Transverse colon (tissue), 4 donors: ENCODE measurements around the gene GRIP1. TPM values are rescaled to one million over a fixed set of nuclear protein-coding genes. Genes with fewer than 3 reads are reported as not detected.

ENCODE experiments used
- DNase-seq: peaks from one replicate; pipeline ENCODE4 v3.0.0-alpha.2; 2019
- H3K27ac ChIP-seq, 4 donors: fragments of 200-600 bp; sonication (generic); 2 replicates each; pipeline ENCODE4 v1.5.1; 2016 to 2018; ENCODE audit warnings: inconsistent platforms in 4 of 4
- H3K27me3 ChIP-seq: fragments of 200-600 bp; sonication (generic); 2 replicates; pipeline ENCODE4 v1.5.1; 2017; ENCODE audit warnings: inconsistent platforms
- H3K36me3 ChIP-seq, 4 donors: fragments of 200-600 bp; sonication (generic); 2 replicates each; pipeline ENCODE4 v1.5.1; 2017 to 2019; ENCODE audit warnings: inconsistent platforms in 4 of 4
- H3K4me1 ChIP-seq, 4 donors: fragments of 200-600 bp; sonication (generic); 2 replicates each; pipeline ENCODE4 v1.5.1; 2017 to 2020; ENCODE audit warnings: inconsistent platforms in 4 of 4
- H3K4me3 ChIP-seq, 4 donors: fragments of 200-600 bp; sonication (generic); 1 replicate in 1 of 4; 2 replicates in 3 of 4; pipeline versions ENCODE4 v1.5.1 to v1.6.1; 2017 to 2019; ENCODE audit warnings: inconsistent platforms in 4 of 4
- H3K9me3 ChIP-seq, 2 donors: fragments of 200-600 bp; sonication (generic); 2 replicates each; pipeline ENCODE4 v1.5.1; 2017 to 2019; ENCODE audit warnings: inconsistent platforms in 2 of 2
- EP300 ChIP-seq: sonication (generic); formaldehyde crosslinking; IDR thresholded peaks from one replicate; pipeline ENCODE4 v1.6.1; 2017; ENCODE audit warnings: antibody characterized with exemption, low read depth
- POLR2A ChIP-seq: fragments of 450-650 bp; IDR thresholded peaks from one replicate; pipeline ENCODE4 v1.6.1; 2016; ENCODE audit warnings: antibody characterized with exemption, mild to moderate bottlenecking, moderate library complexity
- POLR2AphosphoS5 ChIP-seq, 3 donors: sonication (generic); formaldehyde crosslinking; IDR thresholded peaks; one replicate each; pipeline ENCODE4 v1.6.1; 2016; ENCODE audit warnings: antibody characterized with exemption in 3 of 3
- WGBS, 2 donors: methylation state at CpG; one replicate each; pipeline ENCODE4 v1.1.5; 2018; ENCODE audit warnings: low coverage in 1 of 2; 5-methylcytosine and 5-hydroxymethylcytosine counted together
- in situ Hi-C, 4 donors: fragments of 200-750 bp; cut with MboI; loops; one replicate each; pipeline versions ENCODE4 v1.15.0 to v1.15.1; 2017; ENCODE audit warnings: low sequenced_read_pairs in 3 of 4, low pct_ligation_motif_present in 1 of 4, low pct_unique_long_range_greater_than_20kb in 1 of 4
- intact Hi-C: fragments of 100-400 bp; cut with DNase I; formaldehyde crosslinking; loops from one replicate; pipeline ENCODE4 v1.15.1; 2023; ENCODE audit warnings: low total_unique reads
- total RNA-seq, 4 donors: library from RNA; depleted of rRNA; stranded (reverse); fragments of >200 nt; gene quantifications; one replicate each; pipeline ENCODE4 v1.1.0, GENCODE V29; 2016
- TF ChIP-seq, protein P1 (sequence below), 5 experiments: fragments of 200-600 bp in 3 of 5; fragments of 450-650 bp in 2 of 5; sonication (generic) in 3 of 5; IDR thresholded peaks; 1 replicate in 2 of 5; 2 replicates in 3 of 5; pipeline ENCODE4 v1.5.1; 2016 to 2017; ENCODE audit warnings: antibody characterized with exemption in 5 of 5, inconsistent platforms in 3 of 5, mild to moderate bottlenecking in 2 of 5, moderate library complexity in 1 of 5

Gene GRIP1
- total RNA-seq, 4 donors from 2014 or later = 4.4 to 9.0 (median 8.2) TPM

DNA sequence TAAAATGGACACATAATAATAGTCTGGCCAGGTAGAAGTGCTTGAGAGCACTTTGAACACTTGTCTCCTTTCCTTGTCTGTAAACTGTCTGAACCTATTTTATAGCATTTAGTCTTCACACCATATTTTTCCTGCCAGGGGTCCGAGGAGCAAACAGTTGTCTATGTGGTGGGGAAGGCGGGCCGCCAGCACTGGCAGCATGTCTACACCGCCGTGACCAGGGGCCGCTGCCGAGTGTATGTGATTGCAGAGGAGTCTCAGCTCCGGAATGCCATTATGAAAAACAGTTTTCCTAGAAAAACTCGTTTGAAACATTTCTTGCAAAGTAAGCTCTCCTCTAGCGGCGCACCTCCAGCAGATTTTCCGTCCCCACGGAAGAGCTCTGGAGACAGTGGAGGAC is 347.9 kb downstream of the GRIP1 start:
- no peak overlapping the region for H3K27ac ChIP-seq
- no peaks in the 10 kb centered on the region for H3K9me3 ChIP-seq
- no peak for DNase-seq
- H3K4me3 ChIP-seq = no peak overlapping the region
- in situ Hi-C loops = no loop called here
- TF ChIP-seq POLR2AphosphoS5 (IDR thresholded peaks at IDR 0.05) (no peak), EP300 (no peak)
- TF ChIP-seq, protein P1, sequence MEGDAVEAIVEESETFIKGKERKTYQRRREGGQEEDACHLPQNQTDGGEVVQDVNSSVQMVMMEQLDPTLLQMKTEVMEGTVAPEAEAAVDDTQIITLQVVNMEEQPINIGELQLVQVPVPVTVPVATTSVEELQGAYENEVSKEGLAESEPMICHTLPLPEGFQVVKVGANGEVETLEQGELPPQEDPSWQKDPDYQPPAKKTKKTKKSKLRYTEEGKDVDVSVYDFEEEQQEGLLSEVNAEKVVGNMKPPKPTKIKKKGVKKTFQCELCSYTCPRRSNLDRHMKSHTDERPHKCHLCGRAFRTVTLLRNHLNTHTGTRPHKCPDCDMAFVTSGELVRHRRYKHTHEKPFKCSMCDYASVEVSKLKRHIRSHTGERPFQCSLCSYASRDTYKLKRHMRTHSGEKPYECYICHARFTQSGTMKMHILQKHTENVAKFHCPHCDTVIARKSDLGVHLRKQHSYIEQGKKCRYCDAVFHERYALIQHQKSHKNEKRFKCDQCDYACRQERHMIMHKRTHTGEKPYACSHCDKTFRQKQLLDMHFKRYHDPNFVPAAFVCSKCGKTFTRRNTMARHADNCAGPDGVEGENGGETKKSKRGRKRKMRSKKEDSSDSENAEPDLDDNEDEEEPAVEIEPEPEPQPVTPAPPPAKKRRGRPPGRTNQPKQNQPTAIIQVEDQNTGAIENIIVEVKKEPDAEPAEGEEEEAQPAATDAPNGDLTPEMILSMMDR (IDR thresholded peaks at IDR 0.05) = no peak
- WGBS, 2 donors = 92 to 100% methylated on average over 1 to 13 of the region's 13 CpGs
- H3K4me1 ChIP-seq = no peaks in the 10 kb centered on the region
- no peaks in the 10 kb centered on the region for H3K27me3 ChIP-seq
- intact Hi-C loops = no loop called here
- peaks cover 0 to 15% (median 0%) of the 10 kb centered on the region in 4 donors for H3K36me3 ChIP-seq

DNA sequence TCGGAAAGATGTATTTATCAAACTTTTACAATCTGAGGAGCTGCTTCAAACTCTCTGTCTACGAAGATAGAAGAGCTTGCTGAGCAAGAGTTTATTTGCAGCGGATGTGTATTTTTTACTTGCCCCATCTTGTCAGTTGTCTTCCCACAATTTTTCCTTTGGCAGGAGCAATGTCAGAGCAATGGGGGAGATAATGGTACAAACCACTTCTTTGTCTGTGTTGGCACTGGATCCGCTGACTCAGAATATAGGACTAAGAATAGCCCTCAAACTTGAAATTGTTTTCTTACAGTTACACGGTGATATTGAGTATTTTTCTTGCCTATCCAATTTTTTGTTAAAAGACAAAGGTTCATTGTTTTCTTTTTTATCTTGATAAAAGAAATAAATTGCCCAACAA is 348.9 kb downstream of the GRIP1 start:
- intact Hi-C loops (loop anchor here (5.0 kb wide), 1 partner anchor 1468 kb away; no protein-coding TSS in a partner anchor), in situ Hi-C loops (no loop called here)
- H3K27me3 ChIP-seq = no peaks in the 10 kb centered on the region
- H3K9me3 ChIP-seq = no peaks in the 10 kb centered on the region
- no peak for DNase-seq
- H3K36me3 ChIP-seq = peaks cover 0 to 26% (median 0%) of the 10 kb centered on the region in 4 donors
- no peaks in the 10 kb centered on the region for H3K4me1 ChIP-seq
- no peak overlapping the region for H3K4me3 ChIP-seq
- TF ChIP-seq EP300 (no peak), POLR2A (no peak), POLR2AphosphoS5 (IDR thresholded peaks at IDR 0.05) (no peak)
- TF ChIP-seq, protein P1 (IDR thresholded peaks at IDR 0.05) = no peak
- H3K27ac ChIP-seq = no peak overlapping the region
- 92 to 94% methylated on average over 5 of the region's 5 CpGs for WGBS, 2 donors

DNA sequence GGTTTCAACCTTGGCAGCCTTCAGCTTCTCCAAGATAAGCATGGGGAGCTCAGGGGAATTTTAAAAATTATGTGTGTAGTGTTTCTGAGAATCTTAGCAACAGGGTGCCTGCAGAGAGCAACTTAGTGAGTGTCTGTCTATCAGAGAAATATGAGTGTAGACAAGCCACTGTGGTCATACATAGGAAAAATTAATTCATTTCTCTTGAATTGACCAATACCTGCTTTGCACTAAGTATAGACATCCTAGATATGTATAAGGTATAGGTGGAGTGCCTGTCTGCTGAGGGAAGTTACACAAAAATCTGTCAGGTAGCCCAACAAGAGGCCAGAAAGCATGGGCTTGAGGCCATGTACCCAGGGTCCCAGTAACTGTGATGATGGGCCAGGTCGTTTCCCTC is 355.9 kb downstream of the GRIP1 start:
- TF ChIP-seq POLR2A = no peak
- TF ChIP-seq POLR2AphosphoS5 (IDR thresholded peaks at IDR 0.05) = no peak
- TF ChIP-seq, protein P1 (IDR thresholded peaks at IDR 0.05) = no peak
- no peak for TF ChIP-seq EP300
- Histone ChIP-seq H3K36me3 (peaks cover 0 to 18% (median 0%) of the 10 kb centered on the region in 4 donors), H3K4me1 (no peaks in the 10 kb centered on the region), H3K27me3 (no peaks in the 10 kb centered on the region), H3K9me3 (no peaks in the 10 kb centered on the region), H3K27ac (no peak overlapping the region), H3K4me3 (no peak overlapping the region)
- DNase-seq = no peak
- intact Hi-C loops (no loop called here), in situ Hi-C loops (no loop called here)
- WGBS, 2 donors = 87 to 100% methylated on average over 1 of the region's 1 CpG

DNA sequence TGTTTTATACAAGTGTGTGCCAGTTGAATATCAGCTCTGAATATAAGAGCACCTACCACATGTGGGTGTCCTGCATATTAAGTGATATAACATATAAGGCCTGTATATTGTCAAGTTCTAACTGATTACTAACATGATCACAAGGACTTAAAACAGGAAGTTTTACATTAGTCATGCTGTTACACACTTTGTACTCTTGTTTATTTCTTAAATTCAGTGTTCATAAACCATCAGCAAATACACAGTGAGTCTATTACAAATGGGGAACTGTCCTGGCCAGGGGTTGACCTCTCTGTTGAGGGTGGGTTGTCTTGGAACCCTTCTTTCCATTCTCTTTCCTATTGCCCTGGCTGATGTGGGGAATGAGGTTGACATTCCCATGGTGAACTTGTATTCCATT is 357.4 kb downstream of the GRIP1 start:
- DNase-seq = no peak
- TF ChIP-seq POLR2AphosphoS5 (IDR thresholded peaks at IDR 0.05) = no peak
- TF ChIP-seq, protein P1 (IDR thresholded peaks at IDR 0.05) = no peak
- TF ChIP-seq EP300 = no peak
- no peak for TF ChIP-seq POLR2A
- no peaks in the 10 kb centered on the region for H3K27me3 ChIP-seq
- H3K9me3 ChIP-seq = no peaks in the 10 kb centered on the region
- H3K4me3 ChIP-seq = no peak overlapping the region
- H3K4me1 ChIP-seq = no peaks in the 10 kb centered on the region
- in situ Hi-C loops (no loop called here), intact Hi-C loops (no loop called here)
- H3K27ac ChIP-seq = no peak overlapping the region
- H3K36me3 ChIP-seq = peaks cover 0 to 16% (median 0%) of the 10 kb centered on the region in 4 donors
